Forelimb muscle (tissue), 1 donor: Measurements from ENCODE around the gene WDR7. TPM values are rescaled to one million over a fixed set of nuclear protein-coding genes. Genes with fewer than 3 reads are reported as not detected.

ENCODE experiments used
- DNase-seq: peaks from one replicate; pipeline ENCODE4 v3.0.0-alpha.2; 2013; ENCODE audit warnings: low read depth
- polyA plus RNA-seq: library from polyadenylated mRNA; unstranded; fragments of 120-200 nt; gene quantifications from one replicate; pipeline ENCODE4 v1.2.1, GENCODE V29; 2013; ENCODE audit not compliant: insufficient read length

The WDR7 gene
- polyA plus RNA-seq, 1 donor = 8.9 TPM

DNA sequence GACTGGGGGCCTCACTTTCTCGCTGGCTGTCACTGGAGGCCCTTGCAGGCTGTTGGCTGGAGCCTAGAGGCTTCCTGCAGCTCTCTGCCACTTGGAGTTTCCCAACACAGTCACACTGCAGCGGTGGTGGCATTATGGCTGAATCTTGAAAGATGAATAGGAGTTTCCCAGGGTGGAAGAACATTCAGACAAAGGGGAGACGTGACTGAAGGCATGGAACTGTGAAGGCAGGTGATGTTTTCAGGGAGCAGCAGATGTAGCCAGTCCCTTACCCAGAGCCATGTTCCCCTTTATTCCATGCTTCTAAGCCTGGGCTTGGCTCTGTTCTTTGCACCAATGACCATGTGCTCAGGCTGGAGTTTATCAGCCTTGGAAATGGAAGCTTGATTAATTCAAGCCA lies 389.0 kb downstream of the WDR7 start:
- DNase-seq = no peak

DNA sequence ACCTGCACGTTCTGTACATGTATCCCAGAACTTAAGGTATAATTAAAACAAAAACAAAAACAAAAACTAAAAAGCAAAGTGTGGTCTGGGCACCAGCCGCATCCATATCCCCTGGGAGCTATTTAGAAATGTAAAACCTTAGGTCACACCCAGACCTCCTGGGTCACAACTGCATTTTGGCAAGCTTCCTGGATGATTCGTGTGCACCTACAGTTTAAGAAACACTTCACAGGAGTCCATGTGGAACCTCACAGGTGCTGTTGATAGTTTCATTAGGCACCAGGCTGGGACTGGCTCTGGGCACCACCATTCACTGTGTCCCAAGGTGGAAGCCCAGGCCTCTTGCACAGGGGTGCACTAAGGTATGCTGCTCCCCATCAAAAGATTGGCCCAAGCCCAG lies 392.1 kb downstream of the WDR7 start:
- no peak for DNase-seq

DNA sequence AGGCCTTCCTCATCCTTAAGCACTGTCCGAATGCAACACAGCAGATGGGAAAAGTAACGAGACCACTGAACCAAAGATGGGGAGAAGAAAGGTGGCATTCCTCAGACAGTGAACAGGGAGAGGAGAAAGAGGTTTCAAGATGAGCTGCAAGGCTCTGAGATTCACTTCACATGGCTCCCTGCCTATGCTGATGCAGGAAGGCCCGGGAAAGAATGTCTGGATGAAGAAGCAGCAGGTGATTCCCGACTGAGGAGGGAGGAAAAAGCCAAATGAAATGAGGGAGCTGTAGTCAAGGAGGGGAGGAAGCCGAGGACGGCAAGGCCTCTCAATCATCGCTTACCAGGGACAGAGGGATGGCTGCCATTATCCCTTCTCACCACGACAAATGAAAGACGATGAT lies 397.2 kb downstream of the WDR7 start:
- DNase-seq = no peak

DNA sequence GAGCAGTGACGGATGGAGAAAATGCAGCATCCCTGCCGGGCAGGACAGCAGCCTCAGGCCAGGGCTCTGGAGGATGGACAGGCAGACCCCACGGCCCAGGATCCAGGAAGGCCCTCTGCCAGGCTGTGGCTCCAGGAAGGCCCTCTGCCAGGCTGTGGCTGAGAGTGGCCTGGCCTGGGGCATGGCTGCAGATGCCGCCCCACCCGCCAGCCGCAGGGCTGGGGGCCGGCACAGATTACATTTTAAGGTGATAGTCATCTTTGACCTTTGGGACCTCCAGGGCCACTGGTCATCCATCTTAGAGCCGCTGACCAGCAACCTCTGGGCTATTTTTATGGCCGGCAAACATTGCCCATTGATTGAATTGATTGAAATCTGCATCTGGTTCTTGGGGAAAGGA lies 397.7 kb downstream of the WDR7 start:
- DNase-seq = no peak

DNA sequence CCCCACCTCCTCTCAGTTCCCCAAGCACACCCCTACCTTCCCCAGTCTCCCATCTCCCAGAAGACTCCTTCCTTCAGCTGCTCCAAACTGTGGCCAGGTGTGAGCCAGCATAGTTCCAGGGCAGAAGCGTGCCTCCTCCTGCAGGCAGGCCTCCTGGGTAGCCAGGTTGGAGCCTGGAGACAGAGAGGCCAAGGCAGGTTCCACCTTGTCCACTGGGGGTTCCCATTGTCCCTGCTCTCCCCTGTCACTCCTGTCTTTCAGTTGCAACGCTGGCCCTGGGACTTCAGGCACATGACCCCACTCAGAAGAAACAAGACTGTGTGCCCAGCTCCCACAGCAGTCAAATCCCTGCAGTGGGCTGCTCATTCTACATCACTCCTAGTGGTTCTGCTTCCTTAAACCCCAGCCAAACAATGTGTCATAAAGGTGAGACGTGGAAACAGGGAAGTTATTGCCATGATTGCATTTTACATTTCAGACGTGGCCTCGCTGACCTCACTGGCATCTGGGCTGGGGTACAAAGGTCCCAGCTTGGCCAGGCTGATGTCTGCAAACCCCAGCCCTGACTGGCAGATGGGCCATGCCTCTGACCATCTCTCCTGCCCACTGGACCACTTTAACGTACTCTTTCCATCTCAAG lies 399.3 kb downstream of the WDR7 start:
- DNase-seq = no peak

DNA sequence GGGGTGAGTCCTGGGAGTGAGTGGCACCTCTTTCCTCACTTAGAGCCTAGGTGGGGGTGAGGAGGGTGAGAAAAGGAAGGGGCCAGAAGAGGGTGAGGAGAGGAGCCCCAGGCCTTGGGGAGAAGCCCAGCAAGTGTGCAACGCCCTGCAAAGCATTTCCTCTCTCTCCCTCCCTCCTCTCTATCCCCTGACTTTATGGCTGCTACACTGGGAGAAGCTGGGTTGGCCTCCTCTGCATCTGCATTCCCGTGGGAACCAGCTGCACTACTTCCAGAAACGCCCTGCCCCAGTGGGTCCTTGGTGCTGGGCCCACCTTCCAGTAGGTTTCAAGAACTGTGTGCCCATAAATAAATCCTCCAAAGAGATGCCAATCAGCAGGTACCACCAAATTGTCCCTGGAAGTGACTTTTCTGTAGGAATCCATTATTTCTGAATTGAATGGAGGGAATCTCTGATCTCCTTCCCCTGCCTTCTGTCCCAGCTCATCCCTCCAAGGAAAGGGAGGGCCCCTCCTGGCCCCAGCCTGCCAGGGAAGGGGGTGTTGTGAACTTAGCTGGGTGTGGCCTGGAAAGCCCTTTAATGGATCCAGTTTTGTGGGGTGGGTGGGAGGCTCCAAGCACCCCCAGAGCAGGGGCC lies 400.0 kb downstream of the WDR7 start:
- DNase-seq = no peak

DNA sequence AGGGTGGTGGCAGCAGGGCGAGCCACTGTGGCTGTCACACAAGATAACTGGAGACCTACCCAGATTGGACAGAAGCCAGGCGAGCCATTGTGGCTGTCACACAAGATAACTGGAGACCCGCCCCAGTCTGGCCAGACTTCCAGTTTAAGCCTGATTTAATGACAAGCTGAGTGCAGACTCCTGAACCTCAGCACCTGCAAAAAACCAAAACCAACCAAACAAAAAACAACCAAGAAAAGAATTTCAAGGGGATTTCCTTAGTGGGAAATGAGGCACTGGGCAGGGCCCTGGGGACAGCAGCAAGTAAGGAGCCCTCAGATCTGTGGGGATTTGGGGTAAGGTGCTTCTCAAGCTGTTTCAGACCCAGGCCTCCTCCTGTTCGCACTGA lies 400.5 kb downstream of the WDR7 start:
- no peak for DNase-seq

DNA sequence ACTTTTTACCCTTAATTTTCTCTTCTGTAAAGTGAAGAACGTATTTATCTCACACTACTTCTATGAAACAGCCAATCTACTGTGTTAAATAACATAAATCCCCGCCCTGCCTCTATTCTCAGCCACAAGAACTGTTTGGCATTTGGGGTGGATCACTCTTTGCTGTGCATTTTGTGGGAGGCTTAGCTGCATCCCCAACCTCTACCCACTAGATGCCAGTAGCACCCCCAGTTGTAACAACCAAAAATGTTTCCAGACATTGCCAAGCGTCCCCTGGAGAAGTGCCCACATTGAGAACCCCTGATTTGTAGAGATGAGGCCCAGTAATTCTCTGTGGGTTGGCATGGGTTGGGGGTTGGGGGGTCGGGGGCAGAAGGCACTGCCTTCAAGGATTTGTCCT lies 401.0 kb downstream of the WDR7 start:
- no peak for DNase-seq

DNA sequence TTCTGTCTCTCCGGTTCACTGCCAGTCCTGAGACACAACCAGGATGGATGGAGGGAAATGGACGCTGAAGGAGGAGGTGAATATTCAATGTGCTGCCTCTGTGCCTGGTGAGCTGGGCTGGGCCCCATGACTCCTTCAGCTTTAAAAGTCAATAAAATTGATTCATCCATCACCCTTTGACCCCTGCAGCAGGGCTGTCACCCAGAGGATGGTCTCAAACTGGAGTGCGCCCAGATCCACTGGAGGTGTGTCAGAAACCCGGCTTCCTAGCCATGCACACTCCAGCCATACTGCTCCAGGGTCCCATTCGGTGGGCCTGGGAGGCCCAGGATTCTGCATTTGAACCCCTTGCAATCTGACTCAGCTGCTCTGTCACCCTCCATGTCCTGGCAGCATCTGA lies 401.6 kb downstream of the WDR7 start:
- no peak for DNase-seq

DNA sequence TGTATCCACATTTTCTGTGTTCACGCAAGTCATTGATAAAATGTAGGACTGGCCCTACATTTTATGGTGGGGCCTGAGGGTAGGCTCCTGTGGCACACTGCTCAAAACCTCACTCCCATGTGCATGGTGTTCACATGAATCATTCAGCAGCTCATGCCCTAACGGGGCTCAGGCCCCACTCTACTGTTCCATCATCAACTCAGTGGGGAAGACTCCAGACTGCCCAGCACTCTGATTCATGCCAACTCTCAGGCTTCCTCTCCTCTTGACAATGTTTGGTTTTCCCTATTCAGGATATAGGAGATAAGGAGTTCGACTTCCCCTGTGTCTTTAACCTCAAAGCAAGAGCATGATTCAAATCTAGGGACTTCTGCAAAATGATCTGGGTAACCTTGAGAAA lies 403.7 kb downstream of the WDR7 start:
- no peak for DNase-seq

DNA sequence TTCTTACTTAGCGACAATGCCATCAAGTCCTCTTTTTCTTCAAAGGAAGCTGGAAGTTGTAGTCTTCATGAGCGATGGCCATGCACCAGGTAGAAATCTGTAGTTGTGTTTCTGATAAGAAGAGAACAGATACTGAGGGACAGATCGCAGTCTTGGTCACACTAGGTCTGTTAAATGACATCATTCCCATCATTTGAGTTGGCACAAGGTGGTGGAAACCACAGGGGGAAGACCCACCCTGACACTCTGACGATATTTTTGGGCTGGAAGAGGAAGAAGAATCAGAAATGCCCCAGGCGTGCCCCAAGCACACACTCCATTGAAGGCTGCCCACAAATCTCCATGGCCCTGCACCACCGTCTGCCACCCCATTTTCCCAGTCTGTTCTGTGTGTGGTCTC lies 406.7 kb downstream of the WDR7 start:
- DNase-seq = no peak

DNA sequence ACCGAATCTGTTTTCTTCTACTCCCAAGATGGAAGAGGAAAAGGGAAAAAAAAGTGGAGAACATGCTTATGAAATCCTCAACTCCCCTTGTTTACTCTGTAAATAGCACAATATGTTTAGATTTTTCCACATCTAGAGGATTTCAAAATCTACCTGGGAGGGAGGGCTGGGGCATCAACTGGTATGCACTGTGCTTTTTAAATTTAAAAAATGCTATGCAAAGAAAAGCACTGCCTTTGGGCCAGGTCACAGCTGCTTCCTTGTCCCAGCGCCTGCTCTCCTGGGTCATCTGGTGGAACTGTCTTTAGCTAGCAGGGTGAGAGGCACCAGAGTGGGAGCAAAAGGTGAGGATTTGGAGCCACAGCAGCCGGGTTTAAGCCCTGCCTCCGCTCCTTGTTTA lies 407.6 kb downstream of the WDR7 start:
- DNase-seq = no peak

DNA sequence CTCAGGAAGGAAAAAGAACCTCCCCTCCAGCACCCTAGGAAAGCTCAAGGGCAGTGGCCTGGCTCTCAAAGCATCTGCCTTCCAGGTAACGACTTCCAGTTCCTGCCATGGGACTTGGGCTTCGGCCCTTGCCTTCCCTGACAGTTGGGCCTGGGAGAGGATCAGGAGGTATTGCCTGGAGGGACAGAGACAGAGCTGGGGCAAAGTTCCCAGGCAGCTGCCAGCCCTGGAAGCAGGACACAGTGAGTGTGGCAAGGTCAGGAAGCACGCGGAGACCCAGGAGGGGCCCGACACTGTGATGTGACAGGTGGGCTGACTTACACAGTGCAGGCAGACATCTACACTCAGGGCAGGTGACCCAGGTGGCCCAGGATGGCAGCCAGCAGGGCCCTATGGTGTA lies 408.2 kb downstream of the WDR7 start:
- DNase-seq = no peak

DNA sequence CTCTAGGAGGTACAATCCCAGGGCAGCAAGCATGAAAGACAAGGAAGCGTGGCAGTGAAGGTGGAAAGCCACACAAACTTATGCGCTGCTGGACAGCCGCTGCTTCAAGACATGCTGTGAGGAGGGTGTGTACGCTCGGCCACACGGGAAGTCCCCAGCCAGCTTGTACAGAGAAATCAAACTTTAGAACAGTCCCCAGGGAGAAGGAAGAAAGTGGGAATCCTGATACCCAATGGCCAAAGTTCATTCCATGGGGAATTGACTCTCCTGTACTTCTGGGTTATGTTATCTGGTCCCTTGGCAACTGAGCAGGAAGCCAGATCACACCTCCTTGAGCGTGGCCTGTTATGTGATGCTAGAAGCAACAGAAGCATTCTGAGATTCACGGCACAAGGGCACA lies 409.7 kb downstream of the WDR7 start:
- no peak for DNase-seq

DNA sequence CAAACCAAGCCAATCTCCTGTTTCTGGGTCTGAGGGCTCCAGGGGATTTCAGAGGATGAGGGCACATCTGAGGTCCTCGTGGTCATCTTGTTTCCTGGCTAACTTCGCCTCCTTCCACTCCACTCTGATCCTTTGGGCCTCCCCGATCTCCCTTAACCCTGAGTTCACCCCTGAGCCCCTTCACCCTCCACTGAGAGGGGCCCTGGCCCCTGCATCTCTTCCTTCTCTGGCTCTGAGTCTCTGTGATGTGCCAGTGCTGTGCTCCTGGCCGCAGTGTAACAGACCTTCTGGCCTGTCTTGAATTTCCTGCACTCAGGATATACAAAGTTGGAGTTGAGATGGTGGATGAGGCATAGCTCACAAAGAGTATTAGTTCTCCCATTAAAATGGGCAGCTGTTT lies 411.0 kb downstream of the WDR7 start:
- DNase-seq = no peak

DNA sequence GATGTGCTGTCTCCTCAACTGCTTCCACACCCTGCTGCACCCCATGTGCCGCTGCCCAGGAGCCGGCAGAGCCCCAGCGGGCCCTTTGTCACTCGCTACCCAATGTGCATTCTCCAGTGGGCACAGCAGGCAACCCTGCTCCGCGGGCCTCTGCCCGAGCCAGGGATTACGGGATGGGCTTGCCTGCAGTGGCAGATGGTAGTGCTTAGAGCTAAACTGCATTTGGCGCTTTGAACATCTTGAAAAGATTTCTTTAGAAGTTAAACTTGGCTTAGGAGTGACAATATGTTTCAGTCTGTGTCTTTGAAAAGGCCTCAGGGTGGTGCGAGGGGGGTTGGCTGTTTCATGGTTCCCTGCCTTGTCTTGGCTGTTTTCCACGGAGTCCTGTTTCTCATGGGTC lies 411.7 kb downstream of the WDR7 start:
- no peak for DNase-seq

DNA sequence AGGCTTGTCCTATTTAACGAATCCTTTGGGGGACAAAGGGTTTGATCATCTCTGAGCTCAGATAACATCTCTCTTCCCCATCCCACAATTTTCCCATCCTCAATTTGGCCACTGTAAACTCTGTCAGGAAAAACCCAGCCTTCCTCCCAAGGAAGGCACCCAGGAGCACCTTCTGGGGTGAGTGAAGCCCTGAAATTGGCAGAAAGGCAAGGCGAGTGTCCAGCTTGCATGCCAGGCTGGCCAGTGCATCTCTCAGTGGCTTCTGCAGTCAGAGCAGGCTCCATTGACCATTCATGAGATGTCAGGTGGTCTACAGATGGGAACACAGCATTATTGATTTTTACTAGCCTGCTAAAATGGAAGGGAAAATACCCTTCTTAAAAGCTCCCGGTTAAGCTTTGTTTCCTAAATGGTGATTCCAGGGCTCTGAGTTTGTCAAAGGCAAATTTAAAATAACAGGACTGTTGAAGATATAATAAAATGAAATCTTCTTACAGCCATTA lies 412.5 kb downstream of the WDR7 start:
- DNase-seq = no peak

DNA sequence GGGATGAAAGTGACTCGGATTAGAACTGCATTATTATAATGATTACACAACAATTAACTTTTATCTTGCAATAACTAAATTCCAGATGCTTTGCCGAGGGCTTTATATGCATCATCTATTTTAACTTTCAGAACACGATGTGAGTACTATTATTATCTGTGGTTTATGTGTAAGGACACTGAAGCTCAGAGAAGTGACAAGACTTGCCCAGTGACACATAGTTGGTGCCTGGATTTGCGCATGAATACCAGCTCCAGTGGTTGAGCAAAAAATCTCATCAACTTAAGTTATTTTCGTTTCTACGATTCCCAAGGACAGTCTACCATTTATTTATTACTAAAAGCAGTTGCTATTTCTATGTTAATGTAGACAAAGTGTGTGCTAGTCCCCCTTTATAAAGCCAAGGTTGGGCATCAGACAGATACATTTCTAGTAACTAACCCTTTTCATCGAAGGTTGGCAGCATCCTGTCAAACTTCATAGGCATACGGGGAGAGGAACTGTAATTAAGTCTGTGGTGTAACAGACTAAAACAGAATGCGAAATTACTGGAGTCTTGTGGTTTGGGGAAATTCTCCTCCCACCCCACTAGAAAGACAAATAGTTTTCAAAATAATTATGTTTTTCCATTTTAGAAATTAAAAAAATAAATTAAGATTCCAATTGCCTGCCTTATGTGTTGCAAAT lies 422.5 kb downstream of the WDR7 start:
- no peak for DNase-seq

DNA sequence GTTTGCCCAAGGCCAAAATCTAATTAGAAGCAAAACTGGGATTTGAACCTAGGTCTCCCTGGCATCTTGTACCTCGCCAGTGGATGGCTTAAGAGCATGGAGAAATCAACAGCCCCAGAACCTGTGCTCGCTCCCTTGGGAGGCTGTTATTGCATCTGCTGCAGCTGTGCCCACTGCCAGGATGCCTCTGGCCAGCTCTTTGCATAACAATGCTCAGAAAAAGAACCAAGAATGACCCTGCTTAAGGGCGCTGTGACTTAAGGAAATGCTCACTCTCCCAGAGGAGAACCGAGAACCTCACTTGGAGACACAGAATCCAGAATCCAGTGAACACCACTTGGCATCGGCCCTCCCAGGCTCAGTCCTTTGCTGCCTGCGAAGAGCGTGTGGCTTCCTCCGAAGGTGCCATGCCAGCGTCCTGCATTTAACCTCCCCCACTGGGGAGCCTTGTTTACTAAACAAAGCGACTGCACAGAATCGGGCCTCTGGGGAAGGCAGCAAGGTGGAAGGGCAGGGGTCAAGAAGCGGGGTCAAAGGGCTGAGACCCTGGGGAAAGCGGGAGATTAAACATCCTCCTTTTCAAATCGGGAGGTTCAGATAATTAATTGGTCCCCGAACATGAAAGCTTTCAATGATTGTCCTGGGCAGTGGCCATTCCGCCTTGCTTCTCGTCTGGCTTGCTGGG lies 424.7 kb downstream of the WDR7 start:
- no peak for DNase-seq

DNA sequence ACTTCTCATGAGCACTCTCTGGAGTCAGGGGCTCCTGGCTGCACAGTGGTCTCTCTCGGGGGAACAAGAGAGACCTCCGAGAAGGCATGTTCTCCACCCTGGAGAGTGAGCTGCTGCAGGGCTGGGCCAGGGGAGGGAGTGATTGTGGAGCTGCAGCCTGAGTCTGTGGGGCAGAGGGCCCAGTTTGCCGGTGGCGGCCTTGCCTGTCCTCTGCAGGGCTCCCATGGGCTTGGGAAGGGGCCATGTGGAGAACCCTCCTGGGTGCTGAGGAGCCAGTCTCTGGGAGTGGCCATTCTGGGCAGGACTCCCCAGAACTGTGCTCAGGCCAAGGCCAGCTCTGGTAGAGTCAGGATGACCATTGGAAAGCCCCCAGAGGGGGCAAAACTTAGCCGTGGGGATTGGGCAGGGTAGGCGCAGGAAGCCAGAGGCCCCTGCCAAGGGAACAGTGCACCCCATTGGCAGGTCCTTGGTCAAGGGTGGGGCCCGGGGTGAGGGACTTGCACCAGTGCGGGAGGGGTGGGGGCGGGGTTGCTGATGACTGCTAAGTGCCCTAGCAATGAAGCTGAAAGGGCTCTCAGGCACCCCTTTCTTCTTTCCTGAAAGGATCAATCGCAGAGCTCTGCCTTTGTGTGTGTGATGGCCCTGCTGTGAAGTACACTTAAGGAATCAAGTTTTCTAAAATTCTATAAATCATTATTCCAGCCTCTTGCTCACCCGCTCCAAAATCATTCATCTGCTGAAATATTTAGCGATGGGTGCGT lies 426.0 kb downstream of the WDR7 start:
- no peak for DNase-seq

DNA sequence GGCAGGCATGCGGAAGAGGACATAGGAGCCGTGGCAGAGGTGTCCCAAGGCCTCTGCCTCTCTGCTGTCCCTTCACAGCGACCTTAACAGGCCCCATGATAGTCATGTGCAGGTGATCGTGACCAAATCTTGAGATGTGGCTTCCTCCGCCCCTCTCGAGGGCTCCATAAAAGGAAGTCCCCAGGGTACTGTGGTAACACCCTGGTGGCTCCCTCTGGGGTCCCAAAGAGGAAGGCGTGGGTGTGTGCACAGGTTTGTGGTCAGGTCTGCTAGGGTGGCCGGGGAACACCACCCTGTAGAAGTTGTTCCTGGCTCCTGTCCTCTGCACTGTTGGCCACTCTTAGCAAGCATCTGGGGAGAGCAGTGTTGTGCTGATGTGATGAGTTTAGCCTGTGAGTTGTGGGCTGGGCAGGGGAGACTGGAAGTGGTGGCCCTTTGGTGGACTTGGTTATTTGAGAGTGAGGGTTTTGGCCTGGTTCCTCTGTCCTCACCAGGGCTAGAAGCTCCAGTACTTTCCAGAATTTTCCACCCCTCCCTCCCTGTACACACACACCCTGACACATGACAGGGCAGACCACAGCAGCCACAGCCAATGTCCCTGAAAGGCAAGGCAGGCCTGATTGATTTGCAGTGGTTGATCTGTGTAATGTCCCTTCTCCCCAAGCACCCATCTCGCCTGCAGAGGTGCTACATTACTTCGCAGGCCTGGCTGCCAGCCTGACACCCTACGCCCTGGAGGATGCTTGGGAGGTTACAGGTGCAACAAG lies 426.8 kb downstream of the WDR7 start:
- no peak for DNase-seq
